ENCODE data around the gene CNTLN. TPM values are rescaled to one million over a fixed set of nuclear protein-coding genes. Genes with fewer than 3 reads are reported as not detected.

CNTLN gene
- total and polyA plus RNA-seq, 2 of the 8 experiments (the other 6 are each of a cell fraction or from before 2014, with no cell fraction given), result 4.8 to 10.8 TPM

DNA sequence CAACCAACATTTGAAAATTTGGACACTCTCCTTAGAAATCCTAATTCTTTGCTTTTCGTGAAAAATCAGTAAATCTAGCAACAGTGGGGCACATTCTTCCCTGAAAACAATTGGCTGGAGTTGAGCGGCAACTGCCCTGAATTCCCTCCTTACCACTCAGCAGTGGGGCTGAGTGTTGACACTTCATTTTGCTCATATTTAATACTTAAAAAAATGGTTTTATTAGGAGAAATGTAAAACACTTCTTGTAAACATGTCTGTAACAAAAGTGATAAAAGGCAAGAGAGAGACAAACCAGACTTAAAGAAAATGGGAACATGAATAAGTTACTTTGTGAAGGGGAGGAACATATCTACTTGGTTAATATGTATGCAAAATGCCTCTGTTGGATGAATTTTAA, 193.5 kb downstream of the CNTLN start:
- H2BK5ac ChIP-seq (ENCODE audit: low read depth, low read length), result no peak overlapping the region
- H2AFZ ChIP-seq (ENCODE audit: low read length), result no peak overlapping the region
- H3K14ac ChIP-seq (ENCODE audit: insufficient read length), result no peak overlapping the region
- no peaks in the 10 kb centered on the region for H4K20me1 ChIP-seq (replicated peaks in 1 of 2; ENCODE audit: control insufficient read depth in 1 of 2, insufficient read depth in 2 of 2, low read length in 2 of 2)
- no peak overlapping the region for H3K4me2 ChIP-seq (ENCODE audit: insufficient read depth in 1 of 2, low read depth in 2 of 2, low read length in 2 of 2)
- H2BK20ac ChIP-seq (ENCODE audit: low read length), result no peak overlapping the region
- H3K79me2 ChIP-seq (ENCODE audit: control insufficient read depth in 1 of 2, insufficient read depth in 2 of 2, low read length in 2 of 2), result no peaks in the 10 kb centered on the region
- H2BK12ac ChIP-seq (ENCODE audit: low read depth, low read length), result no peak overlapping the region
- 89% methylated on average over 2 of the region's 2 CpGs; no CpG with 5 or more reads in 1 of the 2 experiments for WGBS, 2 experiments (ENCODE audit: extremely low coverage in 1 of 2, insufficient coverage in 1 of 2, insufficient read length in 1 of 2, insufficient replicate concordance in 2 of 2, low coverage in 1 of 2, low lambda C conversion rate in 2 of 2, missing lambda C conversion rate in 1 of 2)
- no peaks in the 10 kb centered on the region for H3K36me3 ChIP-seq (ENCODE audit: control insufficient read depth in 2 of 4, insufficient read depth in 4 of 4, low read length in 3 of 4)
- POLR2A ChIA-PET (ENCODE audit: partially characterized antibody), result no interaction called here
- H3K18ac ChIP-seq (ENCODE audit: extremely low read depth, low read length), result no peak overlapping the region
- H4K8ac ChIP-seq (ENCODE audit: extremely low read depth, insufficient read depth, low read length), result no peak overlapping the region
- no peak overlapping the region for H3K23ac ChIP-seq (ENCODE audit: insufficient read length)
- DNase-seq (ENCODE audit: low read depth in 1 of 2, low spot score in 2 of 2) (no peak), FAIRE-seq (no peak)
- H4K91ac ChIP-seq (replicated peaks; ENCODE audit: insufficient read length, low read length), result no peak overlapping the region
- H3K56ac ChIP-seq (replicated peaks; ENCODE audit: insufficient read length, low read depth, low read length), result no peak overlapping the region
- H3K79me1 ChIP-seq (ENCODE audit: low read depth, low read length), result no peaks in the 10 kb centered on the region
- peaks cover 0 to 2% (median 0%) of the 10 kb centered on the region in 4 experiments; a peak in 2 of 7 replicates for H3K4me1 ChIP-seq (replicated peaks in 1 of 4; ENCODE audit: control insufficient read depth in 3 of 4, insufficient read depth in 4 of 4, low read length in 3 of 4)
- H2BK15ac ChIP-seq (ENCODE audit: low read length), result no peak overlapping the region
- CTCF ChIA-PET (ENCODE audit: partially characterized antibody), result interaction anchor here (1.2 kb wide), 1 partner anchor 33 kb away, joined by 4 read pairs; no protein-coding TSS in a partner anchor
- H3K4me3 ChIP-seq (ENCODE audit: extremely low read depth in 1 of 4, insufficient read depth in 2 of 4, low read depth in 3 of 4, low read length in 4 of 4), result no peak overlapping the region
- H3K27me3 ChIP-seq (replicated peaks in 1 of 4; ENCODE audit: control insufficient read depth in 3 of 4, extremely low read depth in 1 of 4, insufficient read depth in 3 of 4, low read length in 3 of 4), result no peaks in the 10 kb centered on the region
- no peak overlapping the region for H3K27ac ChIP-seq (ENCODE audit: low read depth, low read length)
- H3K9ac ChIP-seq (replicated peaks in 1 of 4; ENCODE audit: extremely low read depth in 1 of 4, low read depth in 3 of 4, low read length in 3 of 4), result no peak overlapping the region
- H2BK120ac ChIP-seq (replicated peaks; ENCODE audit: low read depth, low read length), result no peak overlapping the region
- H3K9me3 ChIP-seq (ENCODE audit: insufficient read depth in 2 of 2, low read depth in 1 of 2, low read length in 1 of 2), result no peaks in the 10 kb centered on the region
- H3K4ac ChIP-seq (replicated peaks; ENCODE audit: insufficient read length, low read depth, low read length), result no peak overlapping the region
- no peak overlapping the region for H2AK5ac ChIP-seq (ENCODE audit: low read depth, low read length)
- no peak overlapping the region for H4K5ac ChIP-seq (ENCODE audit: insufficient read length, low read depth, low read length)
- H3K23me2 ChIP-seq (ENCODE audit: low read depth, low read length), result no peaks in the 10 kb centered on the region; the same call in 1 of the 2 replicates
- TF ChIP-seq JUN (IDR thresholded peaks at IDR 0.05; ENCODE audit: low read depth, low read length) (no peak), RAD21 (IDR thresholded peaks at IDR 0.05 in 1 of 2, conservative IDR thresholded peaks at IDR 0.05 in 1 of 2; ENCODE audit: low read depth in 2 of 2, low read length in 2 of 2) (no peak), KDM4A (IDR thresholded peaks at IDR 0.05; ENCODE audit: low read depth, low read length, severe bottlenecking) (no peak), TEAD4 (IDR thresholded peaks at IDR 0.05; ENCODE audit: low read depth, low read length) (no peak), SP2 (IDR thresholded peaks at IDR 0.05; ENCODE audit: low read length) (no peak), USF2 (IDR thresholded peaks at IDR 0.05; ENCODE audit: low read length) (no peak), EGR1 (IDR thresholded peaks at IDR 0.05; ENCODE audit: borderline replicate concordance, low read depth, low read length) (no peak), TCF12 (IDR thresholded peaks at IDR 0.05; ENCODE audit: low read depth, low read length) (no peak), HDAC6 (IDR thresholded peaks at IDR 0.05; ENCODE audit: low read depth, low read length) (no peak), EP300 (IDR thresholded peaks at IDR 0.05; ENCODE audit: borderline replicate concordance in 1 of 2, low read depth in 2 of 2, low read length in 2 of 2) (no peak), KDM1A (IDR thresholded peaks at IDR 0.05; ENCODE audit: borderline replicate concordance, low read length) (no peak), POU5F1 (IDR thresholded peaks at IDR 0.05; ENCODE audit: low read depth, low read length) (no peak)
